Common myeloid progenitor, CD34-positive (primary cell): ENCODE data around the gene LCNL1.

ENCODE experiments used
- CTCF ChIA-PET: fragments of 350-600 bp; sonication (Branson Sonifier 250); formaldehyde crosslinking; loops from one replicate; lab custom pipeline; 2021; ENCODE audit warnings: antibody characterized with exemption; lab: Charles Lee
- POLR2A ChIA-PET: fragments of 350-600 bp; sonication (Branson Sonifier 250); formaldehyde crosslinking; loops from one replicate; lab custom pipeline; 2021; ENCODE audit warnings: antibody characterized with exemption; lab: Charles Lee
- DNase-seq, 3 donors: peaks; one replicate each; pipeline versions ENCODE4 v3.0.0 to v3.0.0-alpha.2; 2013
- H3K27ac ChIP-seq, 2 experiments: 1 replicate in 1 of 2; 2 replicates in 1 of 2; pipeline ENCODE4 v1.7.0; 2013; ENCODE audit warnings: inconsistent platforms in 2 of 2, low read length in 2 of 2, mild to moderate bottlenecking in 2 of 2, low read depth in 1 of 2, moderate library complexity in 1 of 2; ENCODE audit not compliant: severe bottlenecking in 2 of 2, insufficient read depth in 1 of 2, poor library complexity in 1 of 2
- H3K27me3 ChIP-seq, 5 experiments: replicated peaks in 2 of 5; 1 replicate in 3 of 5; 2 replicates in 2 of 5; pipeline versions ENCODE4 v1.6.1 to v1.7.0; 2013; ENCODE audit warnings: low read length in 4 of 5, mild to moderate bottlenecking in 2 of 5, moderate library complexity in 2 of 5, inconsistent platforms in 1 of 5; ENCODE audit not compliant: insufficient read depth in 5 of 5, control insufficient read depth in 4 of 5
- H3K36me3 ChIP-seq, 4 experiments: 1 replicate in 2 of 4; 2 replicates in 2 of 4; pipeline versions ENCODE4 v1.6.1 to v1.7.0; 2013; ENCODE audit warnings: low read length in 3 of 4, control low read depth in 1 of 4, mild to moderate bottlenecking in 1 of 4; ENCODE audit not compliant: control insufficient read depth in 4 of 4, insufficient read depth in 4 of 4
- H3K4me1 ChIP-seq, 4 experiments: 1 replicate in 3 of 4; 2 replicates in 1 of 4; pipeline versions ENCODE4 v1.6.1 to v1.7.1; 2013; ENCODE audit warnings: low read length in 3 of 4, mild to moderate bottlenecking in 3 of 4, control low read depth in 1 of 4, inconsistent platforms in 1 of 4, moderate library complexity in 1 of 4; ENCODE audit not compliant: control insufficient read depth in 4 of 4, insufficient read depth in 4 of 4; ENCODE audit errors: control extremely low read depth in 1 of 4
- H3K4me3 ChIP-seq, 7 experiments: 1 replicate in 4 of 7; 2 replicates in 3 of 7; pipeline versions ENCODE4 v1.5.1 to v1.7.0; 2013; ENCODE audit warnings: mild to moderate bottlenecking in 7 of 7, low read length in 6 of 7, moderate library complexity in 6 of 7, inconsistent platforms in 2 of 7, low read depth in 2 of 7, control low read depth in 1 of 7; ENCODE audit not compliant: insufficient read depth in 4 of 7, control insufficient read depth in 1 of 7; ENCODE audit errors: extremely low read depth in 1 of 7
- H3K9me3 ChIP-seq, 5 experiments: 1 replicate in 4 of 5; 2 replicates in 1 of 5; pipeline versions ENCODE4 v1.6.1 to v1.7.1; 2013; ENCODE audit warnings: low read length in 4 of 5, mild to moderate bottlenecking in 2 of 5, inconsistent platforms in 1 of 5, low read depth in 1 of 5, moderate library complexity in 1 of 5; ENCODE audit not compliant: control insufficient read depth in 4 of 5, insufficient read depth in 2 of 5; ENCODE audit errors: control extremely low read depth in 1 of 5
- WGBS: methylation state at CpG from one replicate; pipeline ENCODE4 v1.1.5; 2013; ENCODE audit not compliant: insufficient coverage; 5-methylcytosine and 5-hydroxymethylcytosine counted together

Gene LCNL1

DNA sequence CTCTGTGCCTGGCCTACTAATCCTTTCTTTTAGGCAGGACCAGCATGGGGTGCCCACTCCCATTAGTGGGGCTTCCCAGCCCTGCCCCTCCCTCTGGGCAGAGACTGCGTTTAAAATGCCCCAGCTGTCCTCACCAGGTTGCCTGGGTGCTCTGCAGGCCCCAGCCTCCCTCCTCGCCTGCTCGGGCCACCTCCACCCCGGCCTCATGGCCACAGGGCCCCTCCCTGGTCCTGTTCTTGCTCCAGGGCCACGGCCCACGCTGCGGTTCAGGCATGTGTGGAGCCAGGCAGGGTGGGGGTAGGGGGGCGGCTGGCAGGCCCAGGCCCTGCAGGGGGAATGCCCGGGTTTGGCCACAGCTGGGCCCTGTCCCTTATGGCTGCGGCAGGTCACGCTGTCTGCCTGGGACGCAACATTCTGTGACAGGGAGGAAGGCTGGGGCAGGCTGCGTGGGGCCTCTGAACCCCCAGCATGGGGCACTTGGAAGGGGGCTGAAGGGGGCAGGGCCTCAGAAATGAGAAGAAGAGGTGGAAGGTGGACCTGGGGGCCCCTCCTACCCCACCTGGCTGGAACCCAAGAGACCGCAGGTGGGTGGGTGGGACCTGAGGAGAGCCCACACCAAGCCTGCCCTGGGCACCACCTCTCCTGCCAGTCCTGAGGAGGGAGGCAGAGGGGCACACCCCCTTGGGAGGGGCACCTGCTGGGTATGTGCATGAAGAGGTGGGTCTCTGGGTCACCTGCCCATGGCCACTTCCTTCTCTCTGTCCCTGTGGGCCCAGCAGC, 31.1 kb upstream of the LCNL1 start, which contains the start of gene LCN12:
Gene LCN12, plus strand, starts transcription at position 733 of the 780 bp plus-strand sequence. CDS start 55 bp downstream, outside the sequence.
- H3K4me3 ChIP-seq, result no peak within 1 kb of the TSS
- DNase-seq, result no peak
- POLR2A ChIA-PET, result no interaction called here
- no peaks in the 10 kb centered on the region for H3K27me3 ChIP-seq
- H3K27ac ChIP-seq, result no peak within 1 kb of the TSS
- H3K9me3 ChIP-seq, result no peaks in the 10 kb centered on the region
- H3K36me3 ChIP-seq, result no peaks in the 10 kb centered on the region
- 93% methylated on average over 13 of the region's 14 CpGs for WGBS
- CTCF ChIA-PET, result interaction anchor here (0.7 to 1.8 kb wide), 5 partner anchors 44 to 83 kb away, joined by 3 to 4 read pairs (median 3); partner anchors contain the start of gene CLIC3
- H3K4me1 ChIP-seq, result peaks cover 0 to 22% (median 14%) of the 10 kb centered on the region in 4 experiments

DNA sequence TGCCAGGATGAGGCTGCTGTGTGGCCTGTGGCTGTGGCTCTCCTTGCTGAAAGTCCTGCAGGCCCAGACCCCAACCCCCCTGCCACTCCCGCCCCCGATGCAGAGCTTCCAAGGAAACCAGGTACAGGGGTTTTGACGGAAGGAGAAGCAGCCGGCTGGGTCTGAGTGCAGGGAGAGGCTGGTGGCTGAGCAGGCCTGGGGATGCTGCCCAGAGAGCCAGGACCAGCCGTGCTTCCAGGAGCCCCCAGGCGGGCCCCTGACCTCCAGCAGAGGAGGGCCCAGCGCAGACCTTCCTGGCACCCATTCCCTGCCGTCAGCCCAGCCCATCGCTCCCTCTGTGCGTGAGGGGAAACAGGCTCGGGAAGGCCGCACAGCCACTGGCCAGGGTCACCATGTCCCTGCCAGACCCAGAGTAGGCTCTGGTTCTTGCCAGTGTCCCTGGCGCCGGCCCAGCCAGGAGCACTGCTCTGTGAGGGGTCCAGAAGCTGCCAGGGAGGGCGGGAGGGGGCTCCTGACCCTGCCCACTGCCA, 30.4 kb upstream of the LCNL1 start:
- H3K27ac ChIP-seq, result no peak overlapping the region
- WGBS, result 96% methylated on average over 4 of the region's 15 CpGs
- CTCF ChIA-PET, result interaction anchor here (1.0 to 1.8 kb wide), 3 partner anchors 44 to 82 kb away, joined by 3 read pairs; partner anchors contain the start of gene CLIC3
- peaks cover 0 to 22% (median 14%) of the 10 kb centered on the region in 4 experiments for H3K4me1 ChIP-seq
- H3K4me3 ChIP-seq, result no peak overlapping the region
- no peaks in the 10 kb centered on the region for H3K9me3 ChIP-seq
- no peaks in the 10 kb centered on the region for H3K36me3 ChIP-seq
- no peaks in the 10 kb centered on the region for H3K27me3 ChIP-seq
- DNase-seq, result no peak
- POLR2A ChIA-PET, result interaction anchor here (0.6 kb wide), 1 partner anchor 177 kb away, joined by 3 read pairs; no protein-coding TSS in a partner anchor

DNA sequence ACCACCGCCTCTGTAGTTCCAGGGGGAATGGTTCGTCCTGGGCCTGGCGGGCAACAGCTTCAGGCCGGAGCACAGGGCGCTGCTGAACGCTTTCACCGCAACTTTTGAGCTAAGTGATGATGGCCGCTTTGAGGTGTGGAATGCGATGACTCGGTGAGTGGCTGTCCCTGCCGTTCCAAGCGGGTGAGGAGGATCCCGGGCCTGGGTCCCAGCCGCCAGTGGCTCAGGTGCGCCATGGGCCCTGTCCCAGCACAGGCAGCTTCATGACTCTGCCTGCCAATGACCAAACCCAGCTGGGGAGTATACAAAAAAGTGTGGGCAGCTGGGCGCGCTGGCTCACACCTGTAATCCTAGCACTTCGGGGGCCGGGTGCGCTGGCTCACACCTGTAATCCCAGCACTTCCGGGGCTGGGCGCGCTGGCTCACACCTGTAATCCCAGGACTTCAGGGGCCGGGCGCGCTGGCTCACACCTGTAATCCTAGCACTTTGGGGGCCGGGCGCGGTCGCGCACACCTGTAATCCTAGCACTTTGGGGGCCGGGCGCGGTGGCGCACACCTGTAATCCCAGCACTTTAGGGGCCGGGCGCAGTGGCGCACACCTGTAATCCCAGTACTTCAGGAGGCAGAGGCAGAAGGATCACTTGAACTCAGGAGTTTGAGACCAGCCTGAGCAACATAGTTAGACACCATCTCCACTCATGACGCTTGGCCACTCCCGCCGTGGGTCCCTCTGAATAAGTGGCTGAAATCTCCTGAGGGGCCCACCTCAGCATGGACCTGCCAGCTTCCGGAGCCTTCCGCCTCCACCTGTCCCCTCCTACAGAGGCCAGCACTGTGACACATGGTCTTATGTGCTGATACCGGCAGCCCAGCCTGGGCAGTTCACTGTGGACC, 29.7 kb upstream of the LCNL1 start:
- Histone ChIP-seq H3K4me1 (peaks cover 0 to 16% (median 13%) of the 10 kb centered on the region in 4 experiments), H3K4me3 (no peak overlapping the region), H3K27ac (no peak overlapping the region), H3K9me3 (no peaks in the 10 kb centered on the region), H3K27me3 (no peaks in the 10 kb centered on the region), H3K36me3 (no peaks in the 10 kb centered on the region)
- WGBS, result 96% methylated on average over 42 of the region's 44 CpGs
- ChIA-PET CTCF (interaction anchor here (1.0 kb wide), 2 partner anchors 43 to 76 kb away, joined by 3 read pairs; partner anchors contain the start of gene CLIC3), POLR2A (interaction anchor here (0.6 kb wide), 1 partner anchor 177 kb away, joined by 3 read pairs; no protein-coding TSS in a partner anchor)
- DNase-seq, result no peak

- CTCF ChIA-PET, result no interaction called here
- Histone ChIP-seq H3K27me3 (no peaks in the 10 kb centered on the region), H3K27ac (no peak overlapping the region), H3K36me3 (no peaks in the 10 kb centered on the region), H3K9me3 (no peaks in the 10 kb centered on the region), H3K4me1 (peaks cover 0 to 16% (median 12%) of the 10 kb centered on the region in 4 experiments), H3K4me3 (no peak overlapping the region)
- no peak for DNase-seq
- POLR2A ChIA-PET, result no interaction called here
- WGBS, result 90% methylated on average over 14 of the region's 19 CpGs
Measured at GRCh38 chr9:136953771-136954269, 29.0 kb upstream of the LCNL1 start.

- H3K36me3 ChIP-seq, result no peaks in the 10 kb centered on the region
- ChIA-PET POLR2A (no interaction called here), CTCF (interaction anchor here (1.1 to 1.4 kb wide), 2 partner anchors 75 to 81 kb away, joined by 3 read pairs; no protein-coding TSS in a partner anchor)
- no peaks in the 10 kb centered on the region for H3K27me3 ChIP-seq
- DNase-seq, result no peak
- 94% methylated on average over 14 of the region's 25 CpGs for WGBS
- no peak overlapping the region for H3K27ac ChIP-seq
- H3K9me3 ChIP-seq, result no peaks in the 10 kb centered on the region
- peaks cover 0 to 10% (median 7%) of the 10 kb centered on the region in 4 experiments for H3K4me1 ChIP-seq
- no peak overlapping the region for H3K4me3 ChIP-seq
Measured at GRCh38 chr9:136954270-136955083, 28.3 kb upstream of the LCNL1 start.
